Left hindlimb (tissue), 1 donor: Measurements from ENCODE around the gene LHX3.
"Not testable (repeated sequence)": the region's sequence is repeated elsewhere in the genome, so short reads cannot be mapped to it uniquely, and the experiment has no call there.

ENCODE experiments used
- DNase-seq: peaks from one replicate; pipeline ENCODE4 v3.0.0-alpha.2; 2018

Gene LHX3

GRCh38 chr9:136241542-136241941, 36.6 kb upstream of the LHX3 start:
- DNase-seq, result no peak

- DNase-seq, result no peak
These were observed 36.0 kb upstream of the LHX3 start for GRCh38 chr9:136240941-136241340.

GRCh38 chr9:136239983-136240330, 35.0 kb upstream of the LHX3 start:
- no peak for DNase-seq

- no peak for DNase-seq
These were observed 34.4 kb upstream of the LHX3 start for GRCh38 chr9:136239135-136239982.

- no peak for DNase-seq
These were observed 33.4 kb upstream of the LHX3 start for GRCh38 chr9:136238342-136238732.

GRCh38 chr9:136237486-136238341, 32.8 kb upstream of the LHX3 start:
- no peak for DNase-seq

- not testable (repeated sequence) for DNase-seq
These were observed 31.8 kb upstream of the LHX3 start for GRCh38 chr9:136236471-136237410.

GRCh38 chr9:136235709-136236455, 31.0 kb upstream of the LHX3 start:
- no peak for DNase-seq

- no peak for DNase-seq
These were observed 30.2 kb upstream of the LHX3 start for GRCh38 chr9:136235171-136235570.

GRCh38 chr9:136234597-136234996, 29.7 kb upstream of the LHX3 start:
- DNase-seq, result no peak

GRCh38 chr9:136233868-136234267, 28.9 kb upstream of the LHX3 start:
- no peak for DNase-seq

GRCh38 chr9:136233411-136233810, 28.5 kb upstream of the LHX3 start:
- DNase-seq, result no peak

GRCh38 chr9:136232969-136233368, 28.0 kb upstream of the LHX3 start:
- no peak for DNase-seq

- DNase-seq, result no peak
These were observed 26.8 kb upstream of the LHX3 start for GRCh38 chr9:136231478-136232297.

GRCh38 chr9:136230773-136231172, 25.8 kb upstream of the LHX3 start:
- no peak for DNase-seq

GRCh38 chr9:136230365-136230764, 25.4 kb upstream of the LHX3 start:
- DNase-seq, result no peak

- DNase-seq, result no peak
These were observed 24.5 kb upstream of the LHX3 start for GRCh38 chr9:136229096-136230065.

GRCh38 chr9:136228107-136228875, 23.4 kb upstream of the LHX3 start:
- DNase-seq, result no peak
